HepG2 (cell line): ENCODE measurements around the gene RAB30. TPM values are rescaled to one million over a fixed set of nuclear protein-coding genes. Genes with fewer than 3 reads are reported as not detected.

Experiments
- ASH2L ChIP-seq: fragments of 300-600, 200-600 bp; sonication (generic); IDR thresholded peaks from 2 replicates; pipeline ENCODE4 v1.7.0; 2017; ENCODE audit warnings: low read depth, mild to moderate bottlenecking, moderate library complexity, mixed read lengths, low read length; ENCODE audit not compliant: insufficient read length
- ATF7-NPFF ChIP-seq: sonication (generic); formaldehyde crosslinking; IDR thresholded peaks from 2 replicates; pipeline ENCODE4 v1.8.1; 2023; ENCODE audit warnings: mild to moderate bottlenecking, low read depth, missing genetic modification reagents, moderate library complexity
- GABPA ChIP-seq, 2 experiments: IDR thresholded peaks; 2 replicates each; pipeline ENCODE4 v1.6.1; 2011 to 2016; ENCODE audit warnings: low read depth in 2 of 2, low read length in 1 of 2, missing biosample characterization in 1 of 2, missing genetic modification characterization in 1 of 2
- HNRNPUL1 ChIP-seq: fragments of 200-400 bp; formaldehyde crosslinking; IDR thresholded peaks from 2 replicates; pipeline ENCODE4 v1.6.1; 2017; ENCODE audit warnings: low read depth, mild to moderate bottlenecking, low read length, moderate library complexity
- JUNB ChIP-seq: sonication (generic); formaldehyde crosslinking; IDR thresholded peaks from 2 replicates; pipeline ENCODE4 v1.8.0; 2022; ENCODE audit warnings: missing genetic modification reagents, mild to moderate bottlenecking, borderline replicate concordance
- KDM3A ChIP-seq: IDR thresholded peaks from 2 replicates; pipeline ENCODE4 v1.6.1; 2018; ENCODE audit warnings: low read depth, missing compliant biosample characterization
- NFRKB ChIP-seq: fragments of 450-650 bp; IDR thresholded peaks from 2 replicates; pipeline ENCODE4 v1.6.1; 2017
- RCOR2 ChIP-seq: IDR thresholded peaks from 2 replicates; pipeline ENCODE4 v1.6.1; 2016; ENCODE audit warnings: missing biosample characterization, missing genetic modification reagents
- THAP11 ChIP-seq: IDR thresholded peaks from 2 replicates; pipeline ENCODE4 v1.6.1; 2016; ENCODE audit warnings: missing biosample characterization, missing genetic modification reagents
- THYN1 ChIP-seq: sonication (generic); formaldehyde crosslinking; IDR thresholded peaks from 2 replicates; pipeline ENCODE4 v1.8.1; 2023; ENCODE audit warnings: low read depth, mild to moderate bottlenecking, moderate library complexity, missing genetic modification reagents, borderline replicate concordance
- ZMYM2 ChIP-seq: sonication (generic); formaldehyde crosslinking; IDR thresholded peaks from 2 replicates; pipeline ENCODE4 v1.8.0; 2022; ENCODE audit warnings: mild to moderate bottlenecking, missing genetic modification reagents
- ZNF451 ChIP-seq: sonication (generic); formaldehyde crosslinking; IDR thresholded peaks from 2 replicates; pipeline ENCODE4 v1.5.0; 2020; ENCODE audit warnings: mild to moderate bottlenecking, missing genetic modification reagents
- ZNF615 ChIP-seq: sonication (generic); formaldehyde crosslinking; IDR thresholded peaks from 2 replicates; pipeline ENCODE4 v1.5.0; 2020; ENCODE audit warnings: mild to moderate bottlenecking, missing genetic modification reagents, borderline replicate concordance
- polyA plus RNA-seq, 8 experiments: library from polyadenylated mRNA; depleted of rRNA in 3 of 8; stranded (reverse) in 7 of 8; unstranded in 1 of 8; fragments of >200 nt; fragmentation: Illumina TruSeq in 4 of 8; extraction: Trizol in 4 of 8; gene quantifications; 2 replicates each; pipeline versions ENCODE4 v1.2.1 to v1.2.3, GENCODE V29; 2011 to 2016; ENCODE audit warnings: low read depth in 4 of 8, missing spikeins in 1 of 8, mixed read lengths in 1 of 8; ENCODE audit not compliant: insufficient read depth in 1 of 8
- total RNA-seq, 5 experiments: library from RNA; depleted of rRNA; stranded (reverse); fragments of >200 nt; fragmentation: Illumina TruSeq; extraction: Trizol; gene quantifications; 2 replicates each; pipeline ENCODE4 v1.2.3, GENCODE V29; 2016; ENCODE audit warnings: low read depth in 1 of 5
- TF ChIP-seq, protein P1 (sequence below): sonication (generic); formaldehyde crosslinking; IDR thresholded peaks from 2 replicates; pipeline ENCODE4 v1.4.0; 2020; ENCODE audit warnings: missing genetic modification reagents, borderline replicate concordance
- TF ChIP-seq, protein P2 (sequence below): sonication (generic); formaldehyde crosslinking; IDR thresholded peaks from 2 replicates; pipeline ENCODE4 v1.9.0; 2021; ENCODE audit warnings: missing genetic modification reagents, borderline replicate concordance
- TF ChIP-seq, protein P3 (sequence below): sonication (generic); formaldehyde crosslinking; IDR thresholded peaks from 2 replicates; pipeline ENCODE4 v1.4.0; 2020; ENCODE audit warnings: missing genetic modification reagents, borderline replicate concordance
- TF ChIP-seq, protein P4 (sequence below): IDR thresholded peaks from 2 replicates; pipeline ENCODE4 v1.6.1; 2016
- TF ChIP-seq, protein P5 (sequence below): sonication (generic); formaldehyde crosslinking; IDR thresholded peaks from 2 replicates; pipeline ENCODE4 v1.4.0; 2020; ENCODE audit warnings: missing genetic modification reagents
- TF ChIP-seq, protein P6 (sequence below): IDR thresholded peaks from 2 replicates; pipeline ENCODE4 v1.6.1; 2016; ENCODE audit warnings: mild to moderate bottlenecking, missing biosample characterization, missing genetic modification reagents

RAB30 gene
- total and polyA plus RNA-seq, 2 of the 13 experiments (the other 11 are each of a cell fraction or from before 2014, with no cell fraction given), result 3.7 to 5.0 TPM

DNA sequence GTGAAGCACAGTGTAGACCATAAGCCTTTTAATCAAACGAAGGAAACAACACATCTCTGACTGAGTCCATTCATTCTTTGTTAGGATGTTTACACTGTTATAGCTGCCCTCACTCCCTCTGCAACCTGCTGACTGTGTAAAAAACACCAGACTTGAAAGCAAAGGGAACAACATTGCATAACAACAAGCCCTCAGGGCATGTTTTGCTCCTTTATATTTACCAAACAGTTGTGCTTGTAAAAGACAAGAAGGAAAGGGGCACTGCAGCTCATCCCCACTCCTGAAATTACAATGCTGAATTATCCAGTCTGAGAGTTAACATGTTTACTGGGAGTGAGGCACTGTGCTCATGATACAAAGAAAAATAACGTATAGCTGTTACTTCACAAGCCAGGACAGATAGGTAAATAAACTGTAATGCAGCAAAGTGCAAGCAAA is 46.4 kb downstream of the RAB30 start (continued):
- TF ChIP-seq ATF7-NPFF (no peak), JUNB (no peak), ZNF615 (no peak), NFRKB (no peak), ZNF451 (CRISPR knock-in tag) (no peak), RCOR2 (0 out of 2 replicates have a peak, but pooled peaks have one; percentile 31), ZMYM2 (CRISPR knock-in tag) (no peak), GABPA (IDR thresholded peaks at IDR 0.05; ENCODE audit: low read depth, low read length) (no peak), GABPA (CRISPR knock-in tag; IDR thresholded peaks at IDR 0.05; ENCODE audit: low read depth) (no peak), KDM3A (no peak), ASH2L (peak; percentile 44), HNRNPUL1 (no peak), THYN1 (CRISPR knock-in tag) (0 out of 2 replicates have a peak, but pooled peaks have one; percentile 21), THAP11 (CRISPR knock-in tag) (peak; percentile 67; the same call in 1 of the 2 replicates)
- TF ChIP-seq, protein P1, sequence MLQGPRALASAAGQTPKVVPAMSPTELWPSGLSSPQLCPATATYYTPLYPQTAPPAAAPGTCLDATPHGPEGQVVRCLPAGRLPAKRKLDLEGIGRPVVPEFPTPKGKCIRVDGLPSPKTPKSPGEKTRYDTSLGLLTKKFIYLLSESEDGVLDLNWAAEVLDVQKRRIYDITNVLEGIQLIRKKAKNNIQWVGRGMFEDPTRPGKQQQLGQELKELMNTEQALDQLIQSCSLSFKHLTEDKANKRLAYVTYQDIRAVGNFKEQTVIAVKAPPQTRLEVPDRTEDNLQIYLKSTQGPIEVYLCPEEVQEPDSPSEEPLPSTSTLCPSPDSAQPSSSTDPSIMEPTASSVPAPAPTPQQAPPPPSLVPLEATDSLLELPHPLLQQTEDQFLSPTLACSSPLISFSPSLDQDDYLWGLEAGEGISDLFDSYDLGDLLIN (CRISPR knock-in tag), result no peak
- TF ChIP-seq, protein P2, sequence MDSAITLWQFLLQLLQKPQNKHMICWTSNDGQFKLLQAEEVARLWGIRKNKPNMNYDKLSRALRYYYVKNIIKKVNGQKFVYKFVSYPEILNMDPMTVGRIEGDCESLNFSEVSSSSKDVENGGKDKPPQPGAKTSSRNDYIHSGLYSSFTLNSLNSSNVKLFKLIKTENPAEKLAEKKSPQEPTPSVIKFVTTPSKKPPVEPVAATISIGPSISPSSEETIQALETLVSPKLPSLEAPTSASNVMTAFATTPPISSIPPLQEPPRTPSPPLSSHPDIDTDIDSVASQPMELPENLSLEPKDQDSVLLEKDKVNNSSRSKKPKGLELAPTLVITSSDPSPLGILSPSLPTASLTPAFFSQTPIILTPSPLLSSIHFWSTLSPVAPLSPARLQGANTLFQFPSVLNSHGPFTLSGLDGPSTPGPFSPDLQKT (CRISPR knock-in tag), result no peak
- TF ChIP-seq, protein P3, sequence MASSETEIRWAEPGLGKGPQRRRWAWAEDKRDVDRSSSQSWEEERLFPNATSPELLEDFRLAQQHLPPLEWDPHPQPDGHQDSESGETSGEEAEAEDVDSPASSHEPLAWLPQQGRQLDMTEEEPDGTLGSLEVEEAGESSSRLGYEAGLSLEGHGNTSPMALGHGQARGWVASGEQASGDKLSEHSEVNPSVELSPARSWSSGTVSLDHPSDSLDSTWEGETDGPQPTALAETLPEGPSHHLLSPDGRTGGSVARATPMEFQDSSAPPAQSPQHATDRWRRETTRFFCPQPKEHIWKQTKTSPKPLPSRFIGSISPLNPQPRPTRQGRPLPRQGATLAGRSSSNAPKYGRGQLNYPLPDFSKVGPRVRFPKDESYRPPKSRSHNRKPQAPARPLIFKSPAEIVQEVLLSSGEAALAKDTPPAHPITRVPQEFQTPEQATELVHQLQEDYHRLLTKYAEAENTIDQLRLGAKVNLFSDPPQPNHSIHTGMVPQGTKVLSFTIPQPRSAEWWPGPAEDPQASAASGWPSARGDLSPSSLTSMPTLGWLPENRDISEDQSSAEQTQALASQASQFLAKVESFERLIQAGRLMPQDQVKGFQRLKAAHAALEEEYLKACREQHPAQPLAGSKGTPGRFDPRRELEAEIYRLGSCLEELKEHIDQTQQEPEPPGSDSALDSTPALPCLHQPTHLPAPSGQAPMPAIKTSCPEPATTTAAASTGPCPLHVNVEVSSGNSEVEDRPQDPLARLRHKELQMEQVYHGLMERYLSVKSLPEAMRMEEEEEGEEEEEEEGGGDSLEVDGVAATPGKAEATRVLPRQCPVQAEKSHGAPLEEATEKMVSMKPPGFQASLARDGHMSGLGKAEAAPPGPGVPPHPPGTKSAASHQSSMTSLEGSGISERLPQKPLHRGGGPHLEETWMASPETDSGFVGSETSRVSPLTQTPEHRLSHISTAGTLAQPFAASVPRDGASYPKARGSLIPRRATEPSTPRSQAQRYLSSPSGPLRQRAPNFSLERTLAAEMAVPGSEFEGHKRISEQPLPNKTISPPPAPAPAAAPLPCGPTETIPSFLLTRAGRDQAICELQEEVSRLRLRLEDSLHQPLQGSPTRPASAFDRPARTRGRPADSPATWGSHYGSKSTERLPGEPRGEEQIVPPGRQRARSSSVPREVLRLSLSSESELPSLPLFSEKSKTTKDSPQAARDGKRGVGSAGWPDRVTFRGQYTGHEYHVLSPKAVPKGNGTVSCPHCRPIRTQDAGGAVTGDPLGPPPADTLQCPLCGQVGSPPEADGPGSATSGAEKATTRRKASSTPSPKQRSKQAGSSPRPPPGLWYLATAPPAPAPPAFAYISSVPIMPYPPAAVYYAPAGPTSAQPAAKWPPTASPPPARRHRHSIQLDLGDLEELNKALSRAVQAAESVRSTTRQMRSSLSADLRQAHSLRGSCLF (CRISPR knock-in tag), result no peak
- TF ChIP-seq, protein P4, sequence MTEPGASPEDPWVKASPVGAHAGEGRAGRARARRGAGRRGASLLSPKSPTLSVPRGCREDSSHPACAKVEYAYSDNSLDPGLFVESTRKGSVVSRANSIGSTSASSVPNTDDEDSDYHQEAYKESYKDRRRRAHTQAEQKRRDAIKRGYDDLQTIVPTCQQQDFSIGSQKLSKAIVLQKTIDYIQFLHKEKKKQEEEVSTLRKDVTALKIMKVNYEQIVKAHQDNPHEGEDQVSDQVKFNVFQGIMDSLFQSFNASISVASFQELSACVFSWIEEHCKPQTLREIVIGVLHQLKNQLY, result no peak
- TF ChIP-seq, protein P5, sequence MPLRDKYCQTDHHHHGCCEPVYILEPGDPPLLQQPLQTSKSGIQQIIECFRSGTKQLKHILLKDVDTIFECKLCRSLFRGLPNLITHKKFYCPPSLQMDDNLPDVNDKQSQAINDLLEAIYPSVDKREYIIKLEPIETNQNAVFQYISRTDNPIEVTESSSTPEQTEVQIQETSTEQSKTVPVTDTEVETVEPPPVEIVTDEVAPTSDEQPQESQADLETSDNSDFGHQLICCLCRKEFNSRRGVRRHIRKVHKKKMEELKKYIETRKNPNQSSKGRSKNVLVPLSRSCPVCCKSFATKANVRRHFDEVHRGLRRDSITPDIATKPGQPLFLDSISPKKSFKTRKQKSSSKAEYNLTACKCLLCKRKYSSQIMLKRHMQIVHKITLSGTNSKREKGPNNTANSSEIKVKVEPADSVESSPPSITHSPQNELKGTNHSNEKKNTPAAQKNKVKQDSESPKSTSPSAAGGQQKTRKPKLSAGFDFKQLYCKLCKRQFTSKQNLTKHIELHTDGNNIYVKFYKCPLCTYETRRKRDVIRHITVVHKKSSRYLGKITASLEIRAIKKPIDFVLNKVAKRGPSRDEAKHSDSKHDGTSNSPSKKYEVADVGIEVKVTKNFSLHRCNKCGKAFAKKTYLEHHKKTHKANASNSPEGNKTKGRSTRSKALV (CRISPR knock-in tag), result no peak
- TF ChIP-seq, protein P6, sequence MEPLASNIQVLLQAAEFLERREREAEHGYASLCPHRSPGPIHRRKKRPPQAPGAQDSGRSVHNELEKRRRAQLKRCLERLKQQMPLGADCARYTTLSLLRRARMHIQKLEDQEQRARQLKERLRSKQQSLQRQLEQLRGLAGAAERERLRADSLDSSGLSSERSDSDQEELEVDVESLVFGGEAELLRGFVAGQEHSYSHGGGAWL (CRISPR knock-in tag), result no peak
